Spleen (tissue), 11 donors: ENCODE measurements around the gene PHLPP2. TPM values are rescaled to one million over a fixed set of nuclear protein-coding genes. Genes with fewer than 3 reads are reported as not detected.
"Not testable (repeated sequence)": the region's sequence is repeated elsewhere in the genome, so short reads cannot be mapped to it uniquely, and the experiment has no call there.

Source experiments
- DNase-seq: peaks from one replicate; pipeline ENCODE4 v3.0.0-alpha.2; 2020
- H3K27ac ChIP-seq, 8 donors: fragments of 200-600 bp; sonication (generic) in 7 of 8; 1 replicate in 4 of 8; 2 replicates in 4 of 8; pipeline versions ENCODE4 v1.5.0 to v1.8.0; 2016 to 2021; ENCODE audit warnings: inconsistent platforms in 4 of 8, mild to moderate bottlenecking in 4 of 8, moderate library complexity in 1 of 8
- H3K27me3 ChIP-seq, 7 donors: fragments of 200-600 bp; sonication (generic) in 6 of 7; replicated peaks in 1 of 7; 1 replicate in 4 of 7; 2 replicates in 3 of 7; pipeline versions ENCODE4 v1.5.0 to v1.8.0; 2016 to 2021; ENCODE audit warnings: inconsistent platforms in 3 of 7, mild to moderate bottlenecking in 1 of 7
- H3K36me3 ChIP-seq, 6 donors: fragments of 200-600 bp; sonication (generic) in 5 of 6; 1 replicate in 4 of 6; 2 replicates in 2 of 6; pipeline versions ENCODE4 v1.5.0 to v1.8.0; 2016 to 2021; ENCODE audit warnings: inconsistent platforms in 2 of 6
- H3K4me1 ChIP-seq, 6 donors: fragments of 200-600 bp; sonication (generic) in 5 of 6; 1 replicate in 3 of 6; 2 replicates in 3 of 6; pipeline versions ENCODE4 v1.5.0 to v1.8.0; 2016 to 2021; ENCODE audit warnings: inconsistent platforms in 3 of 6
- H3K4me3 ChIP-seq, 8 donors: fragments of 200-600 bp; sonication (generic) in 7 of 8; 1 replicate in 4 of 8; 2 replicates in 4 of 8; pipeline versions ENCODE4 v1.5.0 to v1.8.0; 2016 to 2021; ENCODE audit warnings: inconsistent platforms in 4 of 8, mild to moderate bottlenecking in 4 of 8, moderate library complexity in 2 of 8
- H3K9me3 ChIP-seq, 8 donors: fragments of 200-600 bp; sonication (generic) in 7 of 8; 1 replicate in 4 of 8; 2 replicates in 4 of 8; pipeline versions ENCODE4 v1.5.0 to v1.8.0; 2016 to 2021; ENCODE audit warnings: inconsistent platforms in 4 of 8
- CTCF ChIP-seq, 11 experiments: fragments of 200-600 bp in 7 of 11; fragments of 450-650 bp in 4 of 11; sonication (generic) in 4 of 11; IDR thresholded peaks in 8 of 11; conservative IDR thresholded peaks in 3 of 11; 1 replicate in 7 of 11; 2 replicates in 4 of 11; pipeline versions ENCODE4 v1.4.0 to v1.8.0; 2016 to 2021; ENCODE audit warnings: antibody characterized with exemption in 11 of 11, inconsistent platforms in 4 of 11, mild to moderate bottlenecking in 1 of 11
- POLR2A ChIP-seq, 3 donors: fragments of 450-650 bp; IDR thresholded peaks; one replicate each; pipeline ENCODE4 v1.5.1; 2017; ENCODE audit warnings: antibody characterized with exemption in 3 of 3, mild to moderate bottlenecking in 1 of 3
- POLR2AphosphoS5 ChIP-seq, 3 donors: sonication (generic); formaldehyde crosslinking; IDR thresholded peaks; one replicate each; pipeline ENCODE4 v1.5.1; 2017; ENCODE audit warnings: antibody characterized with exemption in 3 of 3
- WGBS, 5 donors: extraction: QIAGEN DNeasy Blood & Tissue Kit in 3 of 5; methylation state at CpG; one replicate each; pipeline versions ENCODE4 v1.1.5 to v1.1.7; 2013 to 2018; 5-methylcytosine and 5-hydroxymethylcytosine counted together
- intact Hi-C: fragments of 100-400 bp; cut with DNase I; formaldehyde crosslinking; loops from one replicate; pipeline ENCODE4 v1.15.0; 2023; ENCODE audit warnings: low total_unique reads
- polyA plus RNA-seq, 3 donors: library from polyadenylated mRNA; stranded (reverse); fragments of 200-250 nt; gene quantifications; one replicate each; pipeline ENCODE4 v1.2.1, GENCODE V29; 2013
- small RNA-seq, 4 donors: library from RNA; depleted of rRNA; stranded (forward); fragments of <200 nt; gene quantifications; one replicate each; pipeline ENCODE3, GENCODE V24; 2016
- total RNA-seq, 7 donors: library from RNA; depleted of rRNA in 3 of 7; stranded (reverse); fragments of >200 nt in 3 of 7; fragmentation: NEBNext Ultra II Directional in 4 of 7; extraction: Animal tissue kit (Norgen Biotek cat#: 25700) in 4 of 7; gene quantifications; one replicate each; pipeline versions ENCODE4 v1.1.0 to v1.2.1, GENCODE V29; 2016 to 2021
- donor health status: healthy with polysubstance abuse.
- donor health status: DM: no; HTN: no; CAD: no; lungs with moderate emphysema.
- donor health status: DM: no; HTN: no; CAD: no.
- donor health status: Bipolar disorder and iron deficiency.
- donor health status: healthy.
- donor health status: DM: no; HTN: no; CAD: no.
- donor health status: DM: yes; HTN: yes; CAD: no.

Gene PHLPP2
- total and polyA plus RNA-seq, 10 donors, result 1.0 to 10.9 (median 8.0) TPM

GRCh38 chr16:71609066-71609465, 115.4 kb downstream of the PHLPP2 start:
- 35 to 52% (median 47%) methylated on average over 2 of the region's 2 CpGs for WGBS, 5 donors
- Histone ChIP-seq H3K36me3 (no peaks in the 10 kb centered on the region), H3K27ac (no peak overlapping the region), H3K27me3 (peaks cover 0 to 20% (median 0%) of the 10 kb centered on the region in 7 donors), H3K4me3 (no peak overlapping the region), H3K9me3 (no peaks in the 10 kb centered on the region), H3K4me1 (peaks cover 0 to 9% (median 4%) of the 10 kb centered on the region in 6 donors)
- TF ChIP-seq POLR2A (IDR thresholded peaks at IDR 0.05) (no peak), POLR2AphosphoS5 (IDR thresholded peaks at IDR 0.05) (no peak), CTCF (IDR thresholded peaks at IDR 0.05 in 8 of 11, conservative IDR thresholded peaks at IDR 0.05 in 3 of 11) (no peak)
- no peak for DNase-seq
- intact Hi-C loops, result no loop called here

- 75 to 88% (median 78%) methylated on average over 6 to 8 of the region's 8 CpGs for WGBS, 5 donors
- intact Hi-C loops, result no loop called here
Measured at GRCh38 chr16:71600822-71601221, 123.7 kb downstream of the PHLPP2 start.

GRCh38 chr16:71598426-71598825, 126.1 kb downstream of the PHLPP2 start:
- H3K4me3 ChIP-seq, H3K4me1 ChIP-seq, H3K36me3 ChIP-seq, H3K27ac ChIP-seq, intact Hi-C loops, DNase-seq, H3K9me3 ChIP-seq, H3K27me3 ChIP-seq: not testable (repeated sequence)
- 51 to 68% (median 58%) methylated on average over 2 of the region's 2 CpGs for WGBS, 5 donors

More at GRCh38 chr16:71600822-71601221, 123.7 kb downstream of the PHLPP2 start:
- Histone ChIP-seq H3K36me3 (no peaks in the 10 kb centered on the region), H3K4me3 (no peak overlapping the region), H3K27ac (no peak overlapping the region), H3K4me1 (no peaks in the 10 kb centered on the region), H3K27me3 (no peaks in the 10 kb centered on the region), H3K9me3 (no peaks in the 10 kb centered on the region)
- no peak for TF ChIP-seq POLR2A (IDR thresholded peaks at IDR 0.05)
- TF ChIP-seq POLR2AphosphoS5 (IDR thresholded peaks at IDR 0.05), result no peak
- TF ChIP-seq CTCF (IDR thresholded peaks at IDR 0.05 in 8 of 11, conservative IDR thresholded peaks at IDR 0.05 in 3 of 11), result no peak
- no peak for DNase-seq

GRCh38 chr16:71595340-71595826, 129.1 kb downstream of the PHLPP2 start:
- H3K36me3 ChIP-seq, H3K4me3 ChIP-seq, H3K4me1 ChIP-seq, H3K27me3 ChIP-seq, DNase-seq, intact Hi-C loops, H3K27ac ChIP-seq, H3K9me3 ChIP-seq: not testable (repeated sequence)
- WGBS, 5 donors, result 85 to 93% (median 90%) methylated on average over 6 to 7 of the region's 7 CpGs

Small RNA genes within 50 kb of the gene (small RNA-seq; reads per million reads assigned to genes)
- gene RNU6-208P (0 reads per million in 4 donors), gene SNORA70D (0 reads per million in 4 donors), gene SNORD71 (4,747 to 8,572 (median 6,674) reads per million in 4 donors)

Other genes starting within 250 kb of the PHLPP2 start
- 1 to 10 TPM; 5.4 to 9.5 (median 7.0) TPM for gene ZNF19, start 235.4 kb downstream of the PHLPP2 start, total RNA-seq
- gene ZNF19, start 235.4 kb downstream of the PHLPP2 start, polyA plus RNA-seq, result 1 to 10 TPM; 1.9 to 3.5 (median 2.4) TPM
- gene CHST4, start 198.3 kb downstream of the PHLPP2 start, total RNA-seq, result not detected
- under 1 TPM; 0.04 to 0.14 (median 0.10) TPM for gene CHST4, start 198.3 kb downstream of the PHLPP2 start, polyA plus RNA-seq
- gene TAT, start 147.6 kb downstream of the PHLPP2 start, total RNA-seq, result under 1 TPM in 2 of 7 donors, not detected in 5; 0.16 to 0.30 TPM
- under 1 TPM in 1 of 3 donors, not detected in 2; 0.08 TPM for gene TAT, start 147.6 kb downstream of the PHLPP2 start, polyA plus RNA-seq
- under 1 TPM in 3 of 7 donors, not detected in 4; 0.13 to 0.76 (median 0.34) TPM for gene MARVELD3, start 98.5 kb downstream of the PHLPP2 start, total RNA-seq
- gene MARVELD3, start 98.5 kb downstream of the PHLPP2 start, polyA plus RNA-seq, result under 1 TPM; 0.02 to 0.06 (median 0.04) TPM
- gene AP1G1, start 84.1 kb upstream of the PHLPP2 start, total RNA-seq, result 100 to 1,000 TPM in 5 of 7 donors, 10 to 100 TPM in 2; 86.2 to 125 (median 104) TPM
- gene AP1G1, start 84.1 kb upstream of the PHLPP2 start, polyA plus RNA-seq, result 10 to 100 TPM; 11.2 to 15.8 (median 14.5) TPM
- 10 to 100 TPM; 25.5 to 37.5 (median 31.1) TPM for gene ATXN1L, start 121.3 kb upstream of the PHLPP2 start, total RNA-seq
- gene ATXN1L, start 121.3 kb upstream of the PHLPP2 start, polyA plus RNA-seq, result 1 to 10 TPM; 3.1 to 8.1 (median 3.3) TPM
- 10 to 100 TPM in 5 of 7 donors, 1 to 10 TPM in 2; 7.9 to 15.9 (median 10.6) TPM for gene ZNF821, start 159.5 kb upstream of the PHLPP2 start, total RNA-seq
- gene ZNF821, start 159.5 kb upstream of the PHLPP2 start, polyA plus RNA-seq, result 10 to 100 TPM in 1 of 3 donors, 1 to 10 TPM in 2; 8.7 to 13.7 (median 9.6) TPM
- gene IST1, start 170.8 kb upstream of the PHLPP2 start, total RNA-seq, result 100 to 1,000 TPM; 208 to 249 (median 232) TPM
- 100 to 1,000 TPM in 2 of 3 donors, 10 to 100 TPM in 1; 99.0 to 131 (median 127) TPM for gene IST1, start 170.8 kb upstream of the PHLPP2 start, polyA plus RNA-seq